NCI-H748 treated with DMSO at 0.1 percent for 48 hours (cell line): ENCODE data around the gene HNRNPUL1.
"Not testable (repeated sequence)": the region's sequence is repeated elsewhere in the genome, so short reads cannot be mapped to it uniquely, and the experiment has no call there.

Source experiments
- DNase-seq: peaks from one replicate; lab custom pipeline; 2025; lab: John Stamatoyannopoulos, UW

Gene HNRNPUL1

GRCh38 chr19:41263850-41264580, at the start of gene HNRNPUL1:
Gene HNRNPUL1, plus strand, starts transcription at chr19:41264372. Its CDS starts 132 bp downstream, at chr19:41264504.
- peak; percentile 100 for DNase-seq

GRCh38 chr19:41217741-41218140, 46.4 kb upstream of the HNRNPUL1 start:
- no peak for DNase-seq

- DNase-seq: no peak
Observed at GRCh38 chr19:41218249-41218614, 45.9 kb upstream of the HNRNPUL1 start.

GRCh38 chr19:41218615-41219507, 45.3 kb upstream of the HNRNPUL1 start, which contains the start of gene AXL:
Gene AXL, plus strand, starts transcription at chr19:41219223. Its CDS starts 170 bp downstream, at chr19:41219393.
- no peak for DNase-seq

GRCh38 chr19:41219924-41220567, 44.1 kb upstream of the HNRNPUL1 start:
- no peak for DNase-seq

- DNase-seq: no peak
Observed at GRCh38 chr19:41220811-41221210, 43.4 kb upstream of the HNRNPUL1 start.

GRCh38 chr19:41221514-41222205, 42.5 kb upstream of the HNRNPUL1 start:
- no peak for DNase-seq

- DNase-seq: no peak
Observed at GRCh38 chr19:41222240-41222639, 41.9 kb upstream of the HNRNPUL1 start.

GRCh38 chr19:41223431-41224234, 40.5 kb upstream of the HNRNPUL1 start:
- no peak for DNase-seq

- no peak for DNase-seq
Observed at GRCh38 chr19:41224632-41225031, 39.5 kb upstream of the HNRNPUL1 start.

GRCh38 chr19:41225238-41226052, 38.7 kb upstream of the HNRNPUL1 start:
- no peak for DNase-seq

GRCh38 chr19:41226053-41226873, 37.9 kb upstream of the HNRNPUL1 start:
- no peak for DNase-seq

- DNase-seq: no peak
Observed at GRCh38 chr19:41226874-41227390, 37.2 kb upstream of the HNRNPUL1 start.

- DNase-seq: no peak
Observed at GRCh38 chr19:41228486-41228885, 35.7 kb upstream of the HNRNPUL1 start.

- DNase-seq: not testable (repeated sequence)
Observed at GRCh38 chr19:41229338-41229737, 34.8 kb upstream of the HNRNPUL1 start.

- DNase-seq: no peak
Observed at GRCh38 chr19:41230067-41230857, 33.9 kb upstream of the HNRNPUL1 start.

GRCh38 chr19:41232686-41233085, 31.5 kb upstream of the HNRNPUL1 start:
- no peak for DNase-seq

GRCh38 chr19:41233748-41234240, 30.4 kb upstream of the HNRNPUL1 start:
- DNase-seq: no peak
